OCI-M1 (cell line): Measurements from ENCODE around the gene TEKT4.
"Not testable (repeated sequence)": the region's sequence is repeated elsewhere in the genome, so short reads cannot be mapped to it uniquely, and the experiment has no call there.

Experiments
- DNase-seq: peaks from one replicate; lab custom pipeline; 2025; lab: John Stamatoyannopoulos, UW

Gene TEKT4

GRCh38 chr2:94876523-94876863 lies 5.3 kb downstream of the TEKT4 start:
- no peak for DNase-seq

GRCh38 chr2:94877129-94877528 lies 5.9 kb downstream of the TEKT4 start:
- no peak for DNase-seq

- DNase-seq, result not testable (repeated sequence)
These were observed 7.3 kb downstream of the TEKT4 start for GRCh38 chr2:94878575-94878974.

GRCh38 chr2:94879314-94879981 lies 8.2 kb downstream of the TEKT4 start:
- no peak for DNase-seq

- no peak for DNase-seq
These were observed 8.8 kb downstream of the TEKT4 start for GRCh38 chr2:94879982-94880377.

- DNase-seq, result no peak
These were observed 9.3 kb downstream of the TEKT4 start for GRCh38 chr2:94880507-94880906.

GRCh38 chr2:94881070-94881469 lies 9.8 kb downstream of the TEKT4 start:
- DNase-seq, result no peak

GRCh38 chr2:94890234-94890633 lies 19.0 kb downstream of the TEKT4 start:
- DNase-seq, result no peak

GRCh38 chr2:94895273-94895672 lies 24.0 kb downstream of the TEKT4 start:
- not testable (repeated sequence) for DNase-seq

GRCh38 chr2:94906976-94907375 lies 35.7 kb downstream of the TEKT4 start:
- not testable (repeated sequence) for DNase-seq

GRCh38 chr2:94923196-94923595 lies 52.0 kb downstream of the TEKT4 start:
- DNase-seq, result no peak

- not testable (repeated sequence) for DNase-seq
These were observed 53.8 kb downstream of the TEKT4 start for GRCh38 chr2:94924999-94925398.
